Measurements from ENCODE around the gene UBL5. TPM values are rescaled to one million over a fixed set of nuclear protein-coding genes. Genes with fewer than 3 reads are reported as not detected.

The UBL5 gene
- total and polyA plus RNA-seq, 10 of the 15 experiments (the other 5 are each of a cell fraction or from before 2014, with no cell fraction given), result 297 to 897 (median 711) TPM

DNA sequence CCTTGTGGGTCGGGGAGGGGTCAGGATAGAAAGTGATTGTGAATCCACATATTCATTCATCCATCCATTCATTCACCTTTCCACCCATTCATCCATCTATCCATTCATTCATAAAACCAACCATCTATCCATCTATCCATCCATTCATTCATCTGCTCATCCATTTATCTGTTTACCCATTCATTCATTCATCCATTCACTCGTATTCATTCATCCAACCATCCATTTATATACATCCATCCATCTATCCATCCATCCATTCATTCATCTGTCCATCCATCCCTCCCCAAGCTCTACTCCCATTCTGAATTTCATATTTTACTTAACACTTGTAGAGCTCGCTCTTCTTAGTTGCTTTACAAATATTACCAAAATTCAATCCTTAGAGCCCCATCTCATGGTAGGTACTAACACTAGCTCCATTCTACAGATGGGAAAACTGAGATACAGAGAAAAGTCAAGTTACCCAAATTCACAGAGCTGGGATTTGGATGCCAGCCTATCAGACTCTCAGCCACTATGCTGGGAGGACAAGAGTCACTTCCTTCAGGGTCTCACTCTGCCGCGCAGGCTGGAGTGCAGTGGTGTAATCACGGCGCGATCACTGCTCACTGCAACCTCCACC lies 45.0 kb downstream of the UBL5 start:
- BruUV-seq (replicated peaks), result no TSS peak
- ChIA-PET SMC1A (ENCODE audit: uncharacterized antibody, unreplicated experiment) (no interaction called here), RAD21 (ENCODE audit: unreplicated experiment) (no interaction called here), CTCF (no interaction called here), POLR2A (no interaction called here)
- H3K4me3 ChIP-seq, result no peak overlapping the region
- intact Hi-C loops (cut with micrococcal nuclease; ENCODE audit: unreplicated experiment) (no loop called here), in situ Hi-C loops (cut with MboI) (no loop called here)
- no peaks in the 10 kb centered on the region for H4K20me1 ChIP-seq (ENCODE audit: control insufficient read depth, insufficient read depth)
- no peak overlapping the region for H3K9ac ChIP-seq (ENCODE audit: control insufficient read depth, insufficient read depth, low read length)
- no peak overlapping the region for H2AFZ ChIP-seq (ENCODE audit: control insufficient read depth, low read depth, low read length)
- DNase-seq (ENCODE audit: low read depth, low spot score) (no peak), FAIRE-seq (no peak), ATAC-seq (no peak)
- no peak overlapping the region for H3K27ac ChIP-seq (ENCODE audit: control insufficient read depth, insufficient read depth)
- no peaks in the 10 kb centered on the region for H3K79me2 ChIP-seq (ENCODE audit: control insufficient read depth, insufficient read depth, low read length)
- H3K4me2 ChIP-seq (ENCODE audit: control insufficient read depth, insufficient read depth), result no peak overlapping the region
- no peaks in the 10 kb centered on the region; a peak in 1 of 4 replicates for H3K27me3 ChIP-seq (replicated peaks in 1 of 2; ENCODE audit: control insufficient read depth in 2 of 2, insufficient read depth in 2 of 2, low read length in 1 of 2)
- H3K9me3 ChIP-seq (replicated peaks; ENCODE audit: control insufficient read depth, insufficient read depth, low read length), result no peaks in the 10 kb centered on the region
- TF ChIP-seq, protein P1, sequence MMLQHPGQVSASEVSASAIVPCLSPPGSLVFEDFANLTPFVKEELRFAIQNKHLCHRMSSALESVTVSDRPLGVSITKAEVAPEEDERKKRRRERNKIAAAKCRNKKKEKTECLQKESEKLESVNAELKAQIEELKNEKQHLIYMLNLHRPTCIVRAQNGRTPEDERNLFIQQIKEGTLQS (IDR thresholded peaks at IDR 0.05; ENCODE audit: borderline replicate concordance, extremely low read depth, low read depth, low read length), result no peak
- TF ChIP-seq, protein P2, sequence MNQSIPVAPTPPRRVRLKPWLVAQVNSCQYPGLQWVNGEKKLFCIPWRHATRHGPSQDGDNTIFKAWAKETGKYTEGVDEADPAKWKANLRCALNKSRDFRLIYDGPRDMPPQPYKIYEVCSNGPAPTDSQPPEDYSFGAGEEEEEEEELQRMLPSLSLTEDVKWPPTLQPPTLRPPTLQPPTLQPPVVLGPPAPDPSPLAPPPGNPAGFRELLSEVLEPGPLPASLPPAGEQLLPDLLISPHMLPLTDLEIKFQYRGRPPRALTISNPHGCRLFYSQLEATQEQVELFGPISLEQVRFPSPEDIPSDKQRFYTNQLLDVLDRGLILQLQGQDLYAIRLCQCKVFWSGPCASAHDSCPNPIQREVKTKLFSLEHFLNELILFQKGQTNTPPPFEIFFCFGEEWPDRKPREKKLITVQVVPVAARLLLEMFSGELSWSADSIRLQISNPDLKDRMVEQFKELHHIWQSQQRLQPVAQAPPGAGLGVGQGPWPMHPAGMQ (IDR thresholded peaks at IDR 0.05; ENCODE audit: borderline replicate concordance), result no peak
- TF ChIP-seq ZZZ3 (IDR thresholded peaks at IDR 0.05; ENCODE audit: control insufficient read depth, insufficient read length, low read depth) (no peak), SREBF1 (IDR thresholded peaks at IDR 0.05; ENCODE audit: low read length) (no peak), MEF2B (IDR thresholded peaks at IDR 0.05; ENCODE audit: partially characterized antibody, poor library complexity, severe bottlenecking) (no peak), LARP7 (IDR thresholded peaks at IDR 0.05) (no peak), EP300 (IDR thresholded peaks at IDR 0.05; ENCODE audit: borderline replicate concordance in 1 of 2, control insufficient read depth in 1 of 2, low read depth in 2 of 2, low read length in 2 of 2) (no peak), SRF (IDR thresholded peaks at IDR 0.05; ENCODE audit: low read depth in 2 of 2, low read length in 2 of 2) (no peak), NR2F1 (conservative IDR thresholded peaks at IDR 0.05) (no peak), SUZ12 (IDR thresholded peaks at IDR 0.05; ENCODE audit: unreplicated experiment) (no peak), BRCA1 (IDR thresholded peaks at IDR 0.05; ENCODE audit: low read depth, low read length) (no peak), RCOR1 (conservative IDR thresholded peaks at IDR 0.05; ENCODE audit: low read depth, low read length) (no peak), SMAD1 (IDR thresholded peaks at IDR 0.05; ENCODE audit: low read depth, partially characterized antibody) (no peak), NR2C1 (IDR thresholded peaks at IDR 0.05) (no peak), HDAC2 (IDR thresholded peaks at IDR 0.05) (no peak)
- TF ChIP-seq, protein P3, sequence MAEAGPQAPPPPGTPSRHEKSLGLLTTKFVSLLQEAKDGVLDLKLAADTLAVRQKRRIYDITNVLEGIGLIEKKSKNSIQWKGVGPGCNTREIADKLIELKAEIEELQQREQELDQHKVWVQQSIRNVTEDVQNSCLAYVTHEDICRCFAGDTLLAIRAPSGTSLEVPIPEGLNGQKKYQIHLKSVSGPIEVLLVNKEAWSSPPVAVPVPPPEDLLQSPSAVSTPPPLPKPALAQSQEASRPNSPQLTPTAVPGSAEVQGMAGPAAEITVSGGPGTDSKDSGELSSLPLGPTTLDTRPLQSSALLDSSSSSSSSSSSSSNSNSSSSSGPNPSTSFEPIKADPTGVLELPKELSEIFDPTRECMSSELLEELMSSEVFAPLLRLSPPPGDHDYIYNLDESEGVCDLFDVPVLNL (IDR thresholded peaks at IDR 0.05; ENCODE audit: low read depth, low read length), result no peak
- TF ChIP-seq, protein P4, sequence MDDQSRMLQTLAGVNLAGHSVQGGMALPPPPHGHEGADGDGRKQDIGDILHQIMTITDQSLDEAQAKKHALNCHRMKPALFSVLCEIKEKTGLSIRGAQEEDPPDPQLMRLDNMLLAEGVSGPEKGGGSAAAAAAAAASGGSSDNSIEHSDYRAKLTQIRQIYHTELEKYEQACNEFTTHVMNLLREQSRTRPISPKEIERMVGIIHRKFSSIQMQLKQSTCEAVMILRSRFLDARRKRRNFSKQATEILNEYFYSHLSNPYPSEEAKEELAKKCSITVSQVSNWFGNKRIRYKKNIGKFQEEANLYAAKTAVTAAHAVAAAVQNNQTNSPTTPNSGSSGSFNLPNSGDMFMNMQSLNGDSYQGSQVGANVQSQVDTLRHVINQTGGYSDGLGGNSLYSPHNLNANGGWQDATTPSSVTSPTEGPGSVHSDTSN (IDR thresholded peaks at IDR 0.05; ENCODE audit: insufficient replicate concordance, low read depth, low read length), result no peak
- 54% methylated on average over 8 of the region's 8 CpGs for WGBS (ENCODE audit: insufficient coverage, insufficient replicate concordance, low lambda C conversion rate, missing lambda C conversion rate)
- no peaks in the 10 kb centered on the region for H3K36me3 ChIP-seq (ENCODE audit: control insufficient read depth in 2 of 2, insufficient read depth in 2 of 2, low read length in 1 of 2)
- no peaks in the 10 kb centered on the region for H3K4me1 ChIP-seq (ENCODE audit: control insufficient read depth, insufficient read depth, low read length)

All from GM12878 (cell line).